Measurements from ENCODE around the gene CFAP54. TPM values are rescaled to one million over a fixed set of nuclear protein-coding genes. Genes with fewer than 3 reads are reported as not detected.

CFAP54 gene
- polyA plus RNA-seq, 2 of the 4 experiments (the other 2 are of a cell fraction): 0.70 to 1.2 TPM

GRCh38 chr12:96462571-96463280 is 26.7 kb upstream of the CFAP54 start:
- CTCF ChIA-PET: interaction anchor here (1.0 to 1.6 kb wide), 4 partner anchors 58 to 401 kb away, joined by 3 read pairs; no protein-coding TSS in a partner anchor
- Histone ChIP-seq H3K27ac (no peak overlapping the region), H3K9me3 (no peaks in the 10 kb centered on the region), H3K4me1 (peaks cover 5% of the 10 kb centered on the region; the same call in 1 of the 3 replicates), H3K4me2 (no peak overlapping the region), H3K4me3 (no peak overlapping the region)
- ATAC-seq (no peak), DNase-seq (ENCODE audit: low read depth in 1 of 2, low spot score in 1 of 2) (no peak), FAIRE-seq (no peak)
- no peak for TF ChIP-seq MAZ (IDR thresholded peaks at IDR 0.05; ENCODE audit: borderline replicate concordance, low read depth, low read length)
- no peak for TF ChIP-seq HOXA7 (CRISPR knock-in tag; IDR thresholded peaks at IDR 0.05)
- no peak for TF ChIP-seq RFX5 (IDR thresholded peaks at IDR 0.05)
- TF ChIP-seq REST (IDR thresholded peaks at IDR 0.05): no peak
- TF ChIP-seq ZNF302 (CRISPR knock-in tag; IDR thresholded peaks at IDR 0.05): no peak
- TF ChIP-seq RCOR1 (IDR thresholded peaks at IDR 0.05; ENCODE audit: low read depth, low read length): no peak
- no peak for TF ChIP-seq PHF8 (IDR thresholded peaks at IDR 0.05; ENCODE audit: borderline replicate concordance, low read depth)
- no peak for TF ChIP-seq CBX8 (IDR thresholded peaks at IDR 0.05)
- no peak for TF ChIP-seq NFE2L2 (conservative IDR thresholded peaks at IDR 0.05; ENCODE audit: low read length)
- TF ChIP-seq BCL3 (IDR thresholded peaks at IDR 0.05): no peak
- TF ChIP-seq EHMT2 (IDR thresholded peaks at IDR 0.05; ENCODE audit: low read depth): no peak
- TF ChIP-seq HES2 (IDR thresholded peaks at IDR 0.05): no peak
- TF ChIP-seq SMC3 (IDR thresholded peaks at IDR 0.05): no peak
- no peak for TF ChIP-seq E2F6 (IDR thresholded peaks at IDR 0.05; ENCODE audit: borderline replicate concordance, low read depth)
- POLR2A ChIA-PET: no interaction called here
- 78% methylated on average over 7 of the region's 7 CpGs for WGBS (ENCODE audit: missing lambda C conversion rate)

GRCh38 chr12:96465896-96466295 is 23.5 kb upstream of the CFAP54 start:
- CTCF ChIA-PET: interaction anchor here (1.7 to 1.9 kb wide), 2 partner anchors 23 to 24 kb away, joined by 4 read pairs; partner anchors contain the start of gene CFAP54
- Histone ChIP-seq H3K4me2 (no peak overlapping the region), H3K4me1 (peaks cover 5% of the 10 kb centered on the region; the same call in 1 of the 3 replicates), H3K9me3 (no peaks in the 10 kb centered on the region), H3K27ac (no peak overlapping the region), H3K4me3 (no peak overlapping the region)
- TF ChIP-seq JUN (IDR thresholded peaks at IDR 0.05) (no peak), BCL3 (IDR thresholded peaks at IDR 0.05) (no peak), MAX (IDR thresholded peaks at IDR 0.05) (no peak), EHF (CRISPR knock-in tag; IDR thresholded peaks at IDR 0.05) (no peak), MYC (IDR thresholded peaks at IDR 0.05; ENCODE audit: borderline replicate concordance, low read length) (no peak), CHD2 (IDR thresholded peaks at IDR 0.05; ENCODE audit: low read length, partially characterized antibody) (no peak), SMC3 (IDR thresholded peaks at IDR 0.05) (no peak)
- no peak for ATAC-seq
- FAIRE-seq: no peak
- 76% methylated on average over 3 of the region's 3 CpGs for WGBS (ENCODE audit: missing lambda C conversion rate)
- POLR2A ChIA-PET: interaction anchor here (0.6 kb wide), 1 partner anchor 31 kb away, joined by 3 read pairs; no protein-coding TSS in a partner anchor
- no peak for DNase-seq (ENCODE audit: low read depth in 1 of 2, low spot score in 1 of 2)
